GM06990 (cell line): ENCODE results near the gene CAPN1.
"Not testable (repeated sequence)": the region's sequence is repeated elsewhere in the genome, so short reads cannot be mapped to it uniquely, and the experiment has no call there.

Experiments used
- DNase-seq: peaks from one replicate; pipeline ENCODE4 v3.0.0-alpha.2; 2011; ENCODE audit not compliant: insufficient read length; ENCODE audit errors: extremely low read depth
- H3K27me3 ChIP-seq: replicated peaks from 2 replicates; pipeline ENCODE4 v1.6.0; 2011; ENCODE audit warnings: low read length; ENCODE audit not compliant: control insufficient read depth, insufficient read depth
- H3K36me3 ChIP-seq: 2 replicates; pipeline ENCODE4 v1.5.1; 2011; ENCODE audit warnings: low read length; ENCODE audit not compliant: control insufficient read depth, insufficient read depth
- H3K4me3 ChIP-seq: replicated peaks from 2 replicates; pipeline ENCODE4 v1.5.1; 2011; ENCODE audit warnings: low read depth, mild to moderate bottlenecking, control low read depth, low read length
- CTCF ChIP-seq: IDR thresholded peaks from 2 replicates; pipeline ENCODE4 v1.5.1; 2011; ENCODE audit warnings: low read length, control low read depth, mild to moderate bottlenecking, inconsistent platforms; ENCODE audit not compliant: insufficient read depth, poor library complexity, severe bottlenecking

CAPN1 gene

GRCh38 chr11:65172600-65172999, 9.1 kb upstream of the CAPN1 start:
- Histone ChIP-seq H3K27me3 (no peaks in the 10 kb centered on the region), H3K4me3 (no peak overlapping the region), H3K36me3 (no peaks in the 10 kb centered on the region)
- no peak for TF ChIP-seq CTCF
- DNase-seq = no peak

DNA sequence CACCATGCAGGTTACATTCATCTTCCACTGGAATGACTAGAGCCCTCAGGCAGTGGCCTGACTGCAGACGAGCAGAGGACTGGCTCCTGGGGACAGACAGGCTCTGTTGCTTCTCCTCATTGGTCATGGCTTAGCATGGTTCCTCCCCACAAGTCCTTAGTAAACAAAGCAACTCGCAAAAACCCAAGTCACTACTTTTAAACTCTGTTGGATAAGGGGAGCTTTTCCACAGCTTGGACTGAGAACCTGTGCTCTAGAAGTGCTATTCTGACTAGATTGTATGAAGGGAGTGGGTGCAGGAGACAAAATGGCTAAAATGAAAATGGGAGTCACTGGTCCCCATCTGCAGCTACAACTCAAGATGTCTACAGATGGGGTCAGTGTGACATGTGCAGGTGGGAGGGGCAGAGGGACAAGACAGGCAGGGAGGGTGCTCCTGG, 7.1 kb upstream of the CAPN1 start:
- H3K36me3 ChIP-seq, H3K4me3 ChIP-seq, H3K27me3 ChIP-seq, DNase-seq: not testable (repeated sequence)

DNA sequence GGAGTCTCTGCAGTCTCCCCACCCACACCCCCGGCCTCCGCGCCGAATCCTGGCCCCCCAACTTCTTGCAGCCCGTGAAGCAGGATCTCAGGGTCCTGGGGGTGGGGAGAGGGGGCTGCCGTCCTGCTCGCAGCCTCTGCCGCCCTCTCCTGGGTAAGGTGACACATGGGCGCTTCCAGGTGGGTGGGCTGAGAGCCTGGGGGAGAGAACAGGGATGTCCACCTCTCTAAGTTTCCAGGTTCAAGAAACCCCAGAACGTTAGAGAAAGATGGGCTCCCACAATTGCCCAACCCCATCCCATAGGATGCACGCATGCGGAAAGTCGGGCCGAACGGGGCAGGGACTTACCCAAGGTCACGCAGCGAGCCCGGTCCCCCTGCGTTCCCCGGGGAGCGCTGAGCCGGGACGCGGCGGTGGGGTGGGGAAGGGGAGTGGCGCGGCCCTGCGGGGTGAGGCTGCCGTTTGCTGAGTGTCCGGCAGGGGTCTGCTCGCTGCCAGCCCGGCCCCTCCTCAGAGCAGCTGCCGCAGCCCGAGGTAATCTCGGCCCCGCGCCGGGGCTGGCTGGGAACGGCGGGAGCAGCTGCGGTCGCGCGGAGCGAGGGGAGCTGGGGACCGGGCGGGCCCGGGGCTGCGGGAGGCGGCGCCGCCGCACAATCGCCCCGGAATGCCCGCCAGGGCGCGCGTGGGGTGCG, 705 bp upstream of the CAPN1 start:
- Histone ChIP-seq H3K27me3 (no peaks in the 10 kb centered on the region), H3K4me3 (peak overlapping the region; percentile 97), H3K36me3 (peaks cover 12% of the 10 kb centered on the region)
- peak; percentile 86 for DNase-seq
- peak; percentile 78 for TF ChIP-seq CTCF

GRCh38 chr11:65182258-65183170, 786 bp downstream of the CAPN1 start:
- no peak for DNase-seq
- TF ChIP-seq CTCF = no peak
- Histone ChIP-seq H3K4me3 (peak overlapping the region; percentile 97), H3K36me3 (peaks cover 24% of the 10 kb centered on the region), H3K27me3 (no peaks in the 10 kb centered on the region)

- peaks cover 29% of the 10 kb centered on the region for H3K36me3 ChIP-seq
- DNase-seq = no peak
- TF ChIP-seq CTCF = no peak
- H3K27me3 ChIP-seq = no peaks in the 10 kb centered on the region
- peak overlapping the region; percentile 97 for H3K4me3 ChIP-seq
These were observed 1.6 kb downstream of the CAPN1 start for GRCh38 chr11:65183201-65183891.

DNA sequence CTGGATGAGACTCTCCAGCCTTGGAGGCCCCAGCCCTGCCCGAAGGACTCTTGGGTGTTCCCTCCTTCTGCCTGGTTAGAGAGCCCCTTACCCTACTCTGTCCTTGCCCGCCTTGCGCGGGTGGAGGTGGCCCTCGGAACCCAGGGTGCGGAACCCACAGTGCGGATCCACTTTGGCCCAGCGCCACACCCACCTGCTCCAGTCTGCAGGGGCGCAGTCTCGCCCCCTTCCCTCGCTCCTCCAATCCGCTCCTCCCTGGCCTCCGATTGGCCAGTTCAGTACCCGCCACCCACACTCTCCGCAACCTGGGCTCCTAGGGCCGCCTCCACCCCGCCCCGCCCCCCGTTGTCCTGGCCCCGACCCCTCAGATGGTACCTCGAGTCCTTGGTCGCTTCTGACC, 2.4 kb downstream of the CAPN1 start:
- H3K27me3 ChIP-seq = no peaks in the 10 kb centered on the region
- peaks cover 32% of the 10 kb centered on the region for H3K36me3 ChIP-seq
- no peak overlapping the region for H3K4me3 ChIP-seq
- DNase-seq = no peak
- TF ChIP-seq CTCF = no peak
